Epidermal melanocyte (primary cell): Measurements from ENCODE around the gene MUL1.
A peak's percentile ranks its signal among the peaks of the same experiment; 100 is the strongest.

Experiments
- DNase-seq: peaks from one replicate; pipeline ENCODE4 v3.0.0; 2011; ENCODE audit warnings: low spot score; ENCODE audit not compliant: insufficient read length

Gene MUL1

DNA sequence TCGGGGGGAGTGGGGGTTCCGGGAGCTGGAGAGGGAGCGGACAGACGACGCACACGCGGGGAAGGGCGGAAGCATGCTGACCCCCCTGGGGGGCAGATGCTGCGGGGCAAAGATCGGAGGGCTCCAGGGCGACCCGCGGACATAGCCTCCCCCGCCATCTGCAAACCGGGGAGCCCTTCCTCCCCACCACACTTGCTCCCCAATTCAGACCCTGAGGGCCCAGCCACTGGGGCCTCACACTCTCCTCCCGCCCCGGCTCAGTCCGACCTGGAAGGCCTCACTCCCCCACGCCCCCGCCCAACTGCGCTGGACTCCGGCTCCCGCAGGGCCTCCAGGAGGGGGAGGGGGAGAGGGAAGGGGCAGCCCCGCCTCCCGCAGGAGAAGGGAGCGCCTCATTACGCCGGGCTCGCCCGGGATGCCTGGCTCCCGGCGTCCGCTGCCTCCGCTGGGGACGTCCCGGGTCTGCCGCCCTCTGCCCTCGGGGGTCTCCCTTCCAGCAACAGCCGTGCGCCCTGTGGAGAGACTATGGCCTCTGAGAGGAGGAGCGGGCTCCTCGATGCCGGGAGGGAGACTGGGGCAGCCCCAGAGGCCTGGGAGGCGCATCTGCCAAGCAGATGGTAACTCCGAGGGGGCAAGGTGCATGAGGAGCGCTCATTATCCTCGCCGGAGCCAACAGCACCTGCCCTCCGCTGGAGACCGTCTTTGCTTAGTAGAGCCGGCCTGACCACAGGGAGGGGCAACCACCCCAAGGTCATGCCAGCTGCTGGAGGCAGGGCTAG, 21.3 kb downstream of the MUL1 start:
- DNase-seq, result peak; percentile 68

DNA sequence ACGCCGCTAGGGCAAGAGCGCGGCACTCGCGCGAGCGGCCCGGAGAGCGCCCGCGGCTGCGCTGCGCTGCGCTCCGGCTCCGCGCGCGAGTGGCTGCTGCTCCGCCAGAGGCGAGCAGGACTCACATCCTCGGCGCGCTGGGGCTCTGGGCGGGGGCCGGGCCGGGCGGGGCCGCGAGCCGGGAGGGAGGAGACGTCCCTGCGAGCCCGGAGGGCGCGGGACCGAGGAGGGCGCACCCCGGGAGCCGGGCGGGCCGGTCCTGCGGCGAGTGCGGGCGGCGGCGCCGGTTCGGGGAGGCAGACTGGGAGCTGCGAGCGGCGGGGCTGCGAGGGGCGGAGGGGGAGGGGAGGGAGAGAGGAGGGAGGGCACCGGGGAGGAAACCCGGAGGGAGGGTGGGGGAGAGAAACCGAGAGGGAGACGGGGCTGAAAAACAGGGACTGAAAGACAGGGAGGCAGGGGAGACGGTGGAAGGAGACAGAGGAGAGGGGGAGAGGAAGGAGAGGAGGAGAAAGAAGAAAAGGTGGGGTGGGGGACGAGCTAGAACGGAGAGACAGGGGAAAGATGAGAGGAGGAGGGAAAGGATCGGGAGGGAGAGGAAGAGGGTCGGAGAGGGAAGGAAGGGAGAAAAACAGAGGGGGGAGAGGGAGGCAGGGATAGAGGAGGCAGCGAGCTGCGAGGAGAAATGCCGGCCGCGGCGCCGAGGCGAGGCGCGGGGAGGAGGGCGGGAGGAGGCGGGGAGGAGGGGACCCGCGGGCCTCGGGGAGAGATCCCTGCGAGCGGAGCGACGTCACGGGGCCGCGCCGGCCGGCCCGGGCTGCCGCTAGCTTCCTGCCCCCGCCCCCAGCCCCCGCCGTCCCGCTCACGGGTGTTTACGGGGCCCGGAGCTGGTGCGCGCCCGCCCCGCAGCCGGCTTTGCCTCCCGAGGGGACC, 22.2 kb downstream of the MUL1 start, which contains the start of gene CAMK2N1:
Gene CAMK2N1 (minus strand): TSS at position 684 of the 930 bp plus-strand sequence. CDS start 831 bp downstream, outside the sequence.
- peak; percentile 86 for DNase-seq

DNA sequence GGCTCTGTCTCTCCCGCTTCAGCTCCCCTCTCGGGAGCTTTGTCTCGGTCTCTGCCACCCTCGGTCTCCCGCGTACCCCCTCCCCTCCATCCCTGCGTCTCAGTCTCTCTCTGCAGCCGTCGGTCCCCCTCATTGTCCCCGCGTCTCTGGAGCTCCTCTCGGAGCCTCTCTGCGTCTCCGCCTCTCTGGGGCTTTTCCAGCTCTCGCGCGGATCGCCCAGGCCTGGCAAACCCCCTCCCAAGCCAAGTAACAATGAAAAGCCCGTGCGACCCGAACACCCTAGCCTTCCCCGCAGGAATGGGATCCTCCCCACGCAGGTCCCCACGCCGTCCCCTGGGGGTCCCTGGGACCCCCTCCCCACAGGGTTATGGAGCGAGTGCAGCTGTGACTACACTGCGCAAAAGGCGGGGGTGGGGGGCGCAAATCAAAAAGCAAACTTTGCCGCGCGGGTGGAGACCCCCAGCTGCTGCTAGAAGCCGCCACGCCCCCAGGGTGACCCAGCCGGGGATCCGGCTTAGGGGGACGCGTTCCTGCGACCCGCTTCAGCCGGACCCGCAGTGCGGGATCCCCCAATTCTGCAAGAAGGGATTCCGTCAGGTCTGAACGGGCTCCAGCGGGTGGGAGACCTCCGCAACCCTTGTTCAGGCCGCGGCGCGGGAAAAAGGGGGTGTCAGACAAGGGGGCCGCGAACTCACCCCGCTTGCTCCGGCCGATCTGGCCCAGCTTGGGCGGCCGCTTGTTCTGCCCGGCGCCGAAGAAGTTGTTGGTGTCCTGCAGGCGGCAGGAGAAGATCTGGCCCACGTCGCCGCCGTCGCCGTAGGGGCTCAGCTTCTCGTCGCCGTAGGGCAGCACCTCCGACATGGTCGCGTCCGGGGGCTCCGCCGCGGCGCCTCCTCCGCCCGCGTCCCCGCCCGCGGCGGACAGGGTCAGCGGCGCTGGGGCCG, 23.2 kb downstream of the MUL1 start:
- no peak for DNase-seq

DNA sequence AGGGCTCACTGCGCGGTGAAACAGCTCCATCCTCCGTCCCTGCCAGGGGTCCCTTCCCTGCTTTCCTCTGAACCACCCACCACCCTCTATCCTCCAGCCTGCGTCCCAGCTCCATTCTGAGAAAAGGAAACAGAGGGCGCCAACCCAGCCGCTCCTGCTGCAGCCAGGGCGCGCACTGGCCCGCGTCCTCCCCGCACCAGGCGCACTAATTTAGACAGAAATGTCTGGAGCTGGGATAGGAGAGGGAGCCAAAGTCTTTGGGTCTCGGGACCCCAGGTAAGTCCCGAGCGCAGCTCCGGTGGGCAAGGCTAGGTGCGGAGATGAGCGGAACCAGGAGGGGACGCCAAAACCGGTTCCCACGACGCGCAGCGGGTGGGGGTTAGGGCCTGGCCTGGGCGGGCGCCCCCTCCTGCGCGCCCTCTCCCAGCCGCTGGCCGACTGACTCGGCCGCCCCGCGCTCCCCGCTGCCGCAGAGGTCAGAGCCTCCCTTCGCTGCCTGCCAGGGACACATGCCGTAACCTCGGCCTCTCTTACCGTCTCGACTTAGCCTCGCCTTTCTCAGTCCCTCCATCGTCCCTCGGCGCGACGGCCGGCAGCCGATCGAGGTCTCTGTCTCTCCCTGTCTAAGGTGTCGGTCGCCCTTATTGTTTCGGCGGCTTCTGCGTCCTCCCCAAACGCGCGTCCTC, 24.0 kb downstream of the MUL1 start:
- DNase-seq, result no peak

DNA sequence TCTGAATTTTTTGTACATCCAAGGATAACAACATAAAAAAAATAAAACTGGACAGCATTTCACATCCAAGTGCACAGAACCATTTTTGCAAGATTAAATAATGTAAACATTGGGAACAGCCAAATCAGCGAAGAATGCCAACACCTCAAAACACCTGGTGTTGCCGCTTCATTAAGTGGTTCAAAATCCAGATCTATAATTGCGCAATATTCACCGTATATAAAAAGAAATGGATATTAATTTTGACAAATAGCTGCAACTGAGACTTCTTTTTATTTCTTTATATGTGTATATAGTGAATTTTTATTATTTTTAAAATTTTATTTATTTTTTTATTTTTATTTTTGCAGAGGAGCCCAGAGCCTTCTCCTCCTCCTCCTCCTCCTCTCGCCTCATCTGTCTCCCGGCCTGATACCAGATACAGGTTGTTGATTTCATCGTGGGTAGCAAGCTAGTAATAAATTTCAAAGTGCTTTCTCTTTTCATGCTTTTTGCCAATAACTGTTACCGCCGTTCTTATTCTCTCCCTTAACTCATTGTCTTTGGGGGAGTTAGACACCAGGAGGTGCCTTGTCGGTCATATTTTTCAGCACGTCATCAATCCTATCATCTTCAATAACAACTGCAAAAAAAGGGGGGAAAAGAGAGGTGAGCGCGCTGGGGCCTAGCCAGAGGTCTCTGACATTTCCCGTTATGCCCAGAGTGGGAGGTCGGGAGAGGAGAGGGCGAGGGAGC, 24.7 kb downstream of the MUL1 start:
- no peak for DNase-seq

DNA sequence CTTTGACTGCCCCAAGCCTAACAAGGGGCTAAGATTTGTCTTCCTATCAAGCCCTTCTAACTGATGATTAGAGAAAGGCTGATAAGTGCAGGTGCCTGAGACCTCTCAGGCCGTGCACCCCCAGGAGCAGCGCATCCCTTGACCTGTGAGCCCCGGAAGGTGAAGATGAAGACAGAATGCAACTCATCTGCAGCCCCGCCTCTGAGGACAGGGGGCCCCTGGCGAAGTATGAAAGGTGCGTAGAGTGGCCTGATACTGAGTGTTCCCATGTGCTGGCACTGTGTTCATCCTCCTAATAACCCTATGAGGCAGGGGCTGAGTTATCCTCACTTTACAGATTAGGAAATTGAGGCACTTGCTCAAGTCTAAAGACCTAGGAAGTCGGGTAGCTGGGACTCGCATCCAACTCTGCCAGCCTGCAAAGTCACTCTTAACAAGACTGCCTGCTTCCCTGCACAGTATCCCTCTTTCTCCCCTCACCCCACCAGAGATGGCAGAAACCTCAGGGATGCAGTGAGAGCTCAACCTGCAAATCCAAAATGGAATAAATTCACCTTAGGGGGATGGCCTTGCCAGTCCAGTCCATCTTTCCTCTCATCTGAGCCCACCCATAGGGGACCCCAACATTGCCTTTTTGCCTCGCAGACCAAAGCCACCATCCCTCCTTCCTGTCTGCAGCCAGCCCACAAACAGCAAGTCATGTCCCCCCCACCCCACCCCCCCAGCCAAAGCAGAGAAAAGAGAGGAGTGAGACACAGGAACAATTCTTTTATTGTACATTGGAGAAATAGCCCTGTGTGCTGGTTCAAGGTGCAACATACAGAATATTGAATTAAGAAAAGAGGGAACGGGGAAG, 26.1 kb downstream of the MUL1 start:
- DNase-seq, result no peak

DNA sequence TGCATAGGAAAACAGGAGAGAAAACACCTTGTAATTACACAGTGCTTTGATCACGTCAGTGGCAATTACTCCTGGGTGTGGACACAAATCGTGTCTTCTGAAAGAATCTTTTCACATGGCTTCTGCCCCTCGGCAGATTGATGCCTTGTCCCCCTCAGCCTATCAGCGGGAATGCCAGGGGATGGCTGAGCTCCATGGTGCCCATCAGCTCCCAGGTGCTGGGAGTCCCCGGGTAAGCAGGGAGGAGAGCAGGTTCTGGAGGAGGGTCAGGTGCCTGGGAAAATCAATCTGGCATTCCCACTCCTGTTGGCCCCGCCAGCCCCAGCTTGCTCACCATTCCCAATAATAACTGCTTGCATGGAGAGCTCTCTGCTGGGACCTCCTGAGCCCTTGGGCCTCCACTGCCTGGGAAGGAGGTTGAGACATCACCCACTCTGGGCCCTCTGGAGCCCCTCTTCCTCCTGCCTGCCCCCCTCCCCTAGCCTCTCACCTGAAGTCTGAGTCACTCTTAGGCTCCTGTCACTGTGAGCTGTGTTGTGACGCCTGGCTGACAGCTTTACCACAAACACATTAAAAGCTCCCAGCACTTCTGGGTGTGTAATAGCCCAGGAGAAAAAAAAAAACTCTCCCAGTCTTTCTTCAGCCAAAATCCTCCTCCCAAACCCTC, 26.9 kb downstream of the MUL1 start:
- no peak for DNase-seq

DNA sequence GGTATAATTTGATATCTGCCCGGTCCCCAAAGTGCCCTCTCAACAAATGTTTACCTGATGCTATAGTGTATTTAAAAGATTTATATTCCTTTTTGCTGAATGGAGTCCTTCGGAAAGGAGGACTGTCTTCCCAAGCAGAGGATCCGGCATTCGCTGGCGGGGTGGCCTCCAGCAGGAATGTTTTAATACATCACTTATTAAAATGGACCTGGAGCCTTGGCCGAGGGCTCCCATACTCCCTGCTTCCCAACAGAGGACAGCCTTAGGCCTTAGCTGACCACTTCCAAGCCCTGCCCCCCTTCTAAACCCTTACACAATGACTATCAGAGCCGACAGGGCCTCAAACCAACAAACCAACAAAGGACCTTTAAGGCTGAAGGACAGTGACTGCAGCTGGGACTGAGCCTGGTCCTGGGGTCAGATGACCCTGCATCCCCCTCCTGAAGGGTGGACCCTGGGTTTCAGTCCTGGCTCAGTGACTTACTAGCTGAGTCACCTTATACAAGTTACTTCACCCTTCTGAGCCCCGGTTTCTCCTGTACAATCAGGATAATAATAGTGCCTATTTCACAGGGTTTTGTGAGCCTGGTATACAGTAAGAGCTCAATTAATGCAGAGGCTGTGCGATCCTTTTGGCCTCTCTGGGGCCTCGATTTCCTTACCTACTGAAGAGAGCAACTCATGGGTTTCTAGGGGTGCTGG, 27.6 kb downstream of the MUL1 start:
- no peak for DNase-seq

DNA sequence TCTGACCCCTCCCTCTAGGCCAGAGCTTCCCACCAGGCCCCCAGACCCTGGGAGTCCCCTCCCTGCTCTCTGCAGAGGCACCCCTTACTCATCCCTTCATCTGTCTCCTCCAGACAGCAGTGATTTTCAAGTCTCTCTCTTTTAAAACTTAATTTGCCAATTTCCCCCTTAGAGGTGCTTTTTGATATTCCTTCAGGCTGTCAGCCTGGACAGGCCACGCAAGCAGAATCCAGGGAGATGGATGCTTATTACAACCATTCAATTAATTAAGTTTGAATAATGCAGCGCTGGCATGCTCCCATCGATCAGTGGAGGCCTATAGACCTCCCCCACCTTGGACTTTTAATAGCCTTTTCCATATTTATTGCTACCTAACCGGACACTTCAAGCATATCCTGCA, 28.1 kb downstream of the MUL1 start:
- no peak for DNase-seq

DNA sequence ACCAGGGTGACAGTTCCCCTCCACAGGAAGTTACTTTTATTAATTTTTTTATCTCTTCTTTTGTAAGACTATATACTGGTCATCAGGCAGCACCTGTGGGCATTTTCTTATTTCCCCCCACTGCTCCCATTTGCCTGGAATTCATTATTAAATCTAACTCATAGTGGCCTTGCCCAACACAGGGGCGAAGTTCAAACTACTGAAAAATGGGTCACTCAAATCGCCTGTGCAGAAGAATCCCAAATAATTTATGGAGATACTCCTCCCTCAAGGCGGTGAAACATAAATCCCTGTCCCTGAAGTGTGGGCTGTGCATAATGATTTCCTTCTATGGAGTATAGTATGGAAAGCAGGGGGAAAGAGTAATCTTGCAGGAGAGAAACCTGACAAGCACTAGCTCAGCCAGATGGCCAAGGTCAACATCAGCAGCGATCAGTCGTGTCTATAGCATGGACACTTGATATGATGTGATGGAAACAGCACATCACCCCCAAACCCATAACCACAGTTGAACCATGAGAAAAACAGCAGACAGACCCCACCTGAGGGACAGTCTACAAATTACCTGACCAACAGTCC, 29.8 kb downstream of the MUL1 start:
- no peak for DNase-seq

DNA sequence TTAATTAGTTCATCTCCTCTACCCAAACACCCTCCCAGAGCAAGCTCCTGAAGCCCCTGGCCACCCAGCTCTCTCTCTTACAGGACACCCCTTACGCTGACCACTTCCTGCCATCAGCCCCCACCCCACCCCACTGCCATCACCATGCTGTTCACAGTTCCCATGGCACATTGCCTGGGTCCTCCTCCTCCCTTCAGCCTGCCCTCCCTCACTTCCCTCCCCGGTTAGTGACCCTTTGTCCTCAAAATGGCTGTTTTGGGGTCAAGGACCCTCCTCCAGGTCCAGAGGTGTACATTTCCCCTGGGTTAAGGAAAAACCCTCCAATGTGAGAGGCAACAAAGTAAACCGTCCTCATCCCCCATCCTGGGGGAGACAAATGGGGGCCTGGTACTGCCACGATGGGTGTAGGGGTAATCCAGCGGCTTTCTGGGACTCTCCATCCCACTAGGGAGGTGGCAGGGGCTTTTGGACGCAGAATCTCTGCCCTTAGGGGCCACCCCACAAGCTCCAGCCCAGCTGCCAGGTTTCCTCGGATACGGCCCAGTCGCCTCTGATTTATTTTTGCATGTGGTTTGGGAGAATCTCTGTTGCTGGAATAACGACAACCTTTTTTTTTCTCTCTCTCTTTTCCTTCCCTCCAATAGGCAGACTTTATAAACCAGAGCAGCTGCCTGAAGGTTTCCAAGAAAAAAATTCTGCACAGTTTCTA, 30.4 kb downstream of the MUL1 start:
- no peak for DNase-seq

DNA sequence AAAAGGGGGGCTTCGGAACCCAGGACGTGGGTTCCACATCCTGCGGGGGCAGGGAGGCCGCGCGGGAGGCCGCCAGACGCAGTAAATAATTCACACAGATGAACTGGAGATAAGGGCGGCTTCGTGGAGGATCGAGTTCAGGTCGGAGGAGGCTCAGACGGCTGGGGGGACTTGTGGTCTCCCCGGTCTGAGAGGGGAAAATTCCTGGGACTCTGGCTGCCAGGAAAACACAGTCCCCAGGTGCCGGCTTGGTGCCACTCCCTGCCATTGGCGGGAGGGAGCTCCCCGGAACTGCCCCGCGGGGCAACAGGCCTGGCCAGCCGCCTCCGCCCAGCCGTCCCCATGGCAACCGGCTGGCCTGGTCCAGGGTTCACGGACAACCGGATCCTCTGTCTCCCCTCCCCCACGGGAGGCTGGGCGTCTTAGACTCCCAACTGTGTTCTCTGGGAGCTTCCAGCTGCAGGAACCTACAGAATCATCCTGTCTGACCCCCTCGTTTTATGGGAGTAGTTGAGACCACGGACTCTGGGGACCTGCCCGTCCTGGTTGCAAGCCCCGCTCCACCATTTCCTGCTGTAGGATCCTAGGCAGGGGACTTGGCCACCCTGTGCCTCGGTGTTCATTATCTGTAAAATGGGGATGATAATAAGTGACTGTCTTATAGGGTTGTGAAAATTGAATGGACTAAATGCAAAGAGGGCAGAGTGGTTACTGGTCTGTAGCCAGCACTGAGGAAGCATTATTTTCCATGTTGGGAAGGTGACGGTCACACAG, 31.5 kb downstream of the MUL1 start:
- no peak for DNase-seq

DNA sequence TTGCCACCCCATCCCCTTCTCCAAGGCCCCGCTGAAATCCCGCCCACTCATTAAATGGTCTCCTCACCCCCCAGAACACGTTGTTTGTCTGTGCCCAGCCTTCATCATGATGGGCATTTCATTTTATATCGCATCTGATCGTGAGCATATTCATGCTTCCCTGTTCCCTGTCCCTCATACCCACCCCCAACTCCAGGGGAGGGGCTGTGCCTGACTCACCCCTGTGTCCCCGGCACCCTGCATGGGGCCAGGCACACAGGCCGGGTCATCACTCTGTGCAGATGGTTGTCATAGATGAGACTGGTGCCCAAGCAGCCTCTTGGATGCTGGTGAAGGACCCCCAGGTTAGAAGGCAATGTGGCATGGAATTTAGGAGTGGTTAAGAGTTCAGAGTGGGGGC, 33.0 kb downstream of the MUL1 start:
- DNase-seq, result no peak

DNA sequence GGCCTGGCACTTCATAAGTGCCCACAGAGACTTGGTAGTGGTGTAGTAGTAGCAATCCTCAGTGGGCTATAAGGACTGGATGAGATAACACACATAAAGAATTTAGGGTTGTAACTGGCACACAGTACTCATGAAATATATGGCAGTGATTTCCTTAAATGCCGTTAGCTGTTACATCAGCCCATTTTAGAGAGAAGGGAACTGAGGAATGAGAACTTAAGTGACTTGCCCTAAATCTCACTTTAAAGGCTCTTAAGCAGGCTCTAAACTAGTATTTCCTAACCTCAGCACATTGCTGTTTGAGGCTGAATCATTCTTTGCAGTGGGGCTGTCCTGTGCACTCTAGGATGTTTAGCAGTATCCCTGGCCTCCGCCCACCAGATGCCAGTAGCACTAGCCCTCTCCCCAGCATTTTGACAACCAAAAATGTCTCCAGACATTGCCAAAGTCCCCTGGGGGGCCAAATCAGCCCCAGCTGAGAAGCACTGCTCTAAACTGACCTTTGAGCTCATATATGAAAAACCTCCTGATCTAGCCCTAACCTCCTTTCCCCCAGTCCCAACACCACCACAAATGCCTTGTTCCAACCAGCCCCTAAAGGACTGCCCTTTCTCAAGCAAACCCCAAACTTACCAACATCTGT, 33.5 kb downstream of the MUL1 start:
- no peak for DNase-seq

DNA sequence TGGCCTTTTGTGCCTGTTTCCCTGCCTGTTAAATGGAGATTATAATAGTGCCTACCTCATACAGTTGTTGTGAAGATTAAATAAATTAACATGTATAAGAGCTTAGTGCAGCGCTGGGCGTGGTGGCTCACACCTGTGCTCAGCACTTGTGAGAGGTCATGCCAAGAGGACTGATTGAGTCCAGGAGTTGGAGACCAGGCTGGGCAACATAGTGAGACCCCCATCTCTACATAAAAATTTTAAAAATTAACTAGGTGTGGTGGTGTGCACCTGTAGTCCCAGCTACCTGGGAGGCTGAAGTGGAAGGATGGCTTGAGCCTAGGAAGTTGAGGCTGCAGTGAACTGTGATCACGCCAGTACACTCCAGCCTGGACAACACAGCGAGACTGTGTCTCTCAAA, 34.1 kb downstream of the MUL1 start:
- no peak for DNase-seq
